Stimulated activated CD4-positive, alpha-beta T cell treated with anti-CD3 and anti-CD28 coated beads, Interleukin-2, amount 100 ng/mL, for 24 hours (primary cell): ENCODE measurements around the gene ZNF333.
"Not testable (repeated sequence)": the region's sequence is repeated elsewhere in the genome, so short reads cannot be mapped to it uniquely, and the experiment has no call there.

Experiments used
- DNase-seq, 2 donors: peaks; one replicate each; pipeline ENCODE4 v3.0.0-alpha.2; 2020

ZNF333 gene

DNA sequence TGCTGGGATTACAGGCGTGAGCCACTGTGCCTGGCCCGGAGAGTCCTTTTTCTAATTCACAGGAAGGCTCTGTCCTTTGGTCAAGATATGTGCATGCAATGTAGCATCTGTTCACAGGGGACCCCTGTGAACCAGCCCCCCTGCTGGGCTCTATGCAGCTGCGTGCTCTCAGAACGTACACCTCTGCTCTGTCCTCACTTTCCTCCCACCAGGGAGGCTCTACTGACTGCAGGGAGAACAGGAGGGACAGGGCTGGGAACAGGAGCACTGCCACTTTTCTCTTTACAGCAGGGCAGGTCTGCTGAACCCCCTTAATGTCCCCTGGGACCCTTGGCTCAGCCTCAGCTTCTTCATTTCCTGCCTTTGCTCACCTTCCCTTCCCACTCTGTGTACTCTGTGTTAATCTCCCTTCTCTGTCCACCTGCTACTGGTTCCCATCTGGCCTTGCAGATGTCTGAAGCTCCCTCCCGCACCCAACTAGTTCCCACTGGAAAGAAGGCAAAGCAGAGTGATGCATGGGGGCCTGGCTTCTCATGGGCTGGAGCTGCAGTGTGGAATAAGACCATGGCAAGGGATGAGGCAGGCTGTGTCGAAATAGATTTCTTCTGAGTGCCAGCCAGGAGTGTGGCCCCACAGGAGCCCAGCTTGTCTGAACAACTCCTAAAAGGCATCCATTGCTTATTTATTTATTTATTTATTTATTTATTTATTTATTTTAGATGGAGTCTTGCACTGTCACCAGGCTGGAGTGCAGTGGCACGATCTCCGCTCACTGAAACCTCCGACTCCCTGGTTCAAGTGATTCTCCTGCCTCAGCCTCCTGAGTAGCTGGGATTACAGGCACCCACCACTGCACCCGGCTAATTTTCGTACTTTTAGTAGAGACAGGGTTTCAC is 81.3 kb downstream of the ZNF333 start:
- DNase-seq, result no peak

DNA sequence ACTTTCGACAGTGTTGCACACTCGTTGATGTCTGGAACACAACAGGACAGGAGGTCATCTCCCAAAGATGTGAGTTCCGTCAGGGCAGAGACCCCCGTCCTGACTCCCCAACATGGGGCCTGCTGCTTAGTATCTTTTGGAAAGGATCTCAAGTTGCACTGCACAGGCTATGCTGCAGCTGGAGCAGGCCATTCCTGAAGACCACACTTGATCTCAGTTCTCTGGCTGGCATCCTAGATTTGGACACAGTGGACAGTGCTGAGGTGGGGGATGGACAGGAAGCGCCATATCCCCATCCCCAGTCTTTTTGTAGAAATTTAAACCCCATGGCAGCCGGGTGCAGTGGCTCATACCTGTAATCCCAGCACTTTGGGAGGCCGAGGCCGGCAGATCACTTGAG is 82.6 kb downstream of the ZNF333 start:
- DNase-seq, result no peak

DNA sequence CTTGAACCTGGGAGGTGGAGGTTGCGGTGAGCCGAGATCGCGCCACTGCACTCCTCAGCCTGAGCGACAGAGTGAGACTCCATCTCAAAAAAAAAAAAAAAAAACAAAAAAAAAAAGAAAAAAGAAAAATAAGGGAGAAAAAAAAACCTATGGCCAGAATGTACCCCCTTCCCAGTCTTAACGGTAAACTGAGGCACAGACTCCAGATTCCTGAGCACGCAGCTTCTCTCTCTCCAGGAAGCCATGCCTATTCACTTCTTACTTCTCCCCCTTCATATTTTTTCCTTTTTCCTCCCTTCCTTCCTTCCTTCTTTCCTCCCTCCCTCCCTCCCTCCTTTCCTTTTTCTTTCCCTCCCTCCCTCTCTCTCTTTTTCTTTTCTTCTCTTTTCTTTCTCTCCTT is 83.1 kb downstream of the ZNF333 start:
- no peak for DNase-seq

DNA sequence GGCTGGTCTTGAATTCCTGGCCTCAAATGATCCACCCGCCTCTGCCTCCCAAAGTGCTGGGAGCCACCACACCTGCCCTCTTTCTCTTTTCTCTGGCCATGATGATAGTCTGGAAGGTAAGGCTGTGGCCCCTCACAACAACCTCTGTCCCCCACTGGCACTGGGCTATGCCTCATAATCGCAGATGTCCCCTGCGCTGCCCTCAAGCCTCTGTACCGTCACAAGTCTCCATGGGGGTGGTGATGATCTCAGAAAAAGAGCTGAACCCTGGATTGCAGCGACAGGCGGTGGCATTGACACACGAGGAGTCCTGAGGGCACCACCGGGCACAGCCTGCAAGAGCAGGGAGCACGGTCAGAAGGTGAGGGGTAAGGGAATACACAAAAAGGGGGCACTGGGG is 83.9 kb downstream of the ZNF333 start:
- not testable (repeated sequence) for DNase-seq

DNA sequence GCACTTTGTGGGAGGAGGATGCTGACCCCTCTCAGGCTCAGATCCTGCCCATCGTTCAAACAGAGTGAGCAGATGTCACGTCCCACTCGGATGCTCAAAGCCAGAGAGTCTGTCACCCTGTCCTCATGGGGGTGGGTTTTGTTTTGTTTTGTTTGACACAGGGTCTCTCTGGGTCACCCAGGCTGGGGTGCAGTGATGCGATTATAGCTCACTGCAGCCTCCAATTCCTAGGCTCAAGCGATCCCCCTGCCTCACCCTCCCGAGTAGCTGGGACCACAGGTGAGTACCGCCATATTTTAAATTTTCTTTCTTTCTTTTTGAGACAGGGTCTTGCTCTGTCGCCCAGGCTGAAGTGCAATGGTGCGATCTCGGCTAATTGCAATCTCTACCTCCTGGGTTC is 84.5 kb downstream of the ZNF333 start:
- no peak for DNase-seq

DNA sequence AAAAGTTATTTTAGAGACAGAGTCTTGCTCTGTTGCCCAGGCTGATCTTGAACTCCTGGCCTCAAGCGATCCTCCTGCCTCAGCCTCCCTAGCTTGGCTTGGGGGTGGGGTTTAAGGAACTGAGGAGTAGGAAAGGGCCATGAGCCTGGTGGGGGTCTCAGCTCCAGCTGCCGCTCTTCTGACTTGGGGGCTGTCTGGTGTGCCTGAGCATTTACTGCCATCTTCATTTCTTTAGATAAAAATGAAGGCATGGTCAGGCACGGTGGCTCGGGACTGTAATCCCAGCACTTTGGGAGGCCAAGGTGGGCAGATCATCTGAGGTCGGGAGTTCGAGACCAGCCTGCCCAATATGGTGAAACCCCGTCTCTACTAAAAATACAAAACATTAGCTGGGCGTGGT is 85.5 kb downstream of the ZNF333 start:
- DNase-seq, result not testable (repeated sequence)

DNA sequence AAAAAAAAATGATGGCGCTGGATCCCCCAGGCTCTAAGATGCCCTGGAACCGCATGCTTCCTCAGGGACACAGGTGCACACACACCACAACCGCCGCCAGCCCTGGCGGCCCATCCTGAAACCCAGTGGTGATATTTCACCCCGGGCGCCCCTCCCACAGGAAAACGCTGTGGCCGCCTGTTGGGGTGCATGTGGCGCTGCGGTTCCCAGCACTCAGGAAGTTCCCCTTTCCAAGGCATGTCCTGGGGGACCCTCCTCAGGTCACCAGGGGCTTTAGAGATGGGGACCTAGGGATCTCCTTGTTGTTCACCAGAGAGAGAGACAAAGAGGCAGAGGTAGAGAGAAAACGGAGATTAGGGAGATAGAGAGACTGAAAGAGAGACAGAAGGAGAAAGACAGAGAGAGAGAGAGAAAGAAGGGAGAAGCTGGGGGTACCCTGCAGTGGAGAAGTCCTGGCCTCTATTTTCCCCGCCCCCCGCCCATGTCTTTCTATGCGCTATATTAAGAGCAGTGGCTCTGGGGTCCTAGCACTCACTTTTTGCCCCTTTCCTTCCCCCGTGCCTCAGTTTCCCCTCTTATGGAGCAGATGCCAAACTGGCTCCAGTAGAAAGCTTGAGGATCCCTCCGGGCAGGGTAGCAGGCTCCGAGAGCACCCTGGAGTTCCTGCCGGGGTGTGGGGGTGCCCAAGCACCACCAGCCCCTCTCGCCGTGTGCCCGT is 86.2 kb downstream of the ZNF333 start:
- no peak for DNase-seq

DNA sequence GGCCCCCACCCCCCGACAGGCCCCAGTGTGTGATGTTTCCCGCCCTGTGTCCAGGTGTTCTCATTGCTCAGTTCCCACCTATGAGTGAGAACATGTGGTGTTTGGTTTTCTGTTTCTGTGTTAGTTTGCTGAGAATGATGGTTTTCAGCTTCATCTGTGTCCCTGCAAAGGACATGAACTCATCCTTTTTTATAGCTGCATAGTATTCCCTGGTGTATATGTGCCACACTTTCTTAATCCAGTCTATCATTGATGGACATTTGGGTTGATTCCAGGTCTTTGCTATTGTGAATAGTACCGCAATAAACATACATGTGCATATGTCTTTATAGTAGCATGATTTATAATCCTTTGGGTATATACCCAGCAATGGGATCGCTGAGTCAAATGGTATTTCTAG is 87.8 kb downstream of the ZNF333 start:
- not testable (repeated sequence) for DNase-seq

DNA sequence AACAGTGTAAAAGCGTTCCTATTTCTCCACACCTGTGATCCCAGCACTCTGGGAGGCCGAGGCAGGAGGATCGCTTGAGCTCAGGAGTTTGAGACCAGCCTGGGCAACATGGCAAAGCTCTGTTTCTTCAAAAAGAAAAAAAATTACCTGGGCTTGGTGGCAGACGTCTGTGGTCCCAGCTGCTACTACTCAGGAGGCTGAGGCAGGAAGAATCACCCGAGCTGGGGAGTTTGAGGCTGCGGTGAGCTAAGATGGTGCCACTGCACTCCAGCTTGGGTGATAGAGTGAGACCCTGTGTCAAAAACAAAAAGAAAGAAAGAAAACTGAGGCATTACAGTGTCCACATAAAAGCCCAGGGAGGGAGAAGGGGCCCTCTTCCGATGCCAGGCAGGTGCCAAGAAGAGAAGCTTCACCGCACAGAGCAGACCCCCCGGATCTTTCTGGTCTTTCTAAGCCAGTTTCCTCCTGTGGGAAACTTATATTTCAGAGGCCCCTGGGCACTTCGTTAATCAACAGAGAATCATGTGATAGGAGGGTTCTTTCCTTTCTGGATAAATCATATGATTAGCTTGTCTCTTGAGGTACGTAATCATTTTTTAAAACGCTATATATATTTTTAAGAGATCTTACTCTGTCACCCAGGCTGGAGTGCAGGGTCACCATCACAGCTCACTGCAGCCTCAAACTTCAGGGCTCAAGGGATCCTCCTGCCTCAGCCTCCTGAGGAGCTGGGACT is 88.4 kb downstream of the ZNF333 start, which contains the start of gene ADGRE2:
ADGRE2 (minus strand) TSS at position 451 of the 736 bp plus-strand sequence. CDS start 1,804 bp downstream, outside the sequence.
- DNase-seq, result not testable (repeated sequence)

DNA sequence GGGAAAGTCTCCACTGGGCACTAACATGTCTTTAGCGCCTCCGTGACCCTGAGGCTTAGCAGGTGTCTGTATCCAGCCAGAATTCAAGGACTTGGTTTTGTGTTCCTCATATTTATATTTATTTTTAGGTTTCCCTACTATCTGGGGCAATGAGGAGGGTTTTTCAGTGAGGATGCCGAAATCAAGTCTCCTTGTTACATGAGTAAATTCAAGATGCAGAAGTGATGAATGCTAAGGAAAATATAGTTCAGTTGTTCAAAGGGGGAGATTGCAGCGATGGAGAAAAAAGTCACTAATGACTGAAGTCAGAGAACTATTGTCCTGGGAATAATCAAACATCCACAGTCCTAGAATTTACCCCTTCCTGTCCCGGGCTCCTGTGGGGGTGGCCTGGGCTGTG is 89.3 kb downstream of the ZNF333 start:
- DNase-seq, result no peak

DNA sequence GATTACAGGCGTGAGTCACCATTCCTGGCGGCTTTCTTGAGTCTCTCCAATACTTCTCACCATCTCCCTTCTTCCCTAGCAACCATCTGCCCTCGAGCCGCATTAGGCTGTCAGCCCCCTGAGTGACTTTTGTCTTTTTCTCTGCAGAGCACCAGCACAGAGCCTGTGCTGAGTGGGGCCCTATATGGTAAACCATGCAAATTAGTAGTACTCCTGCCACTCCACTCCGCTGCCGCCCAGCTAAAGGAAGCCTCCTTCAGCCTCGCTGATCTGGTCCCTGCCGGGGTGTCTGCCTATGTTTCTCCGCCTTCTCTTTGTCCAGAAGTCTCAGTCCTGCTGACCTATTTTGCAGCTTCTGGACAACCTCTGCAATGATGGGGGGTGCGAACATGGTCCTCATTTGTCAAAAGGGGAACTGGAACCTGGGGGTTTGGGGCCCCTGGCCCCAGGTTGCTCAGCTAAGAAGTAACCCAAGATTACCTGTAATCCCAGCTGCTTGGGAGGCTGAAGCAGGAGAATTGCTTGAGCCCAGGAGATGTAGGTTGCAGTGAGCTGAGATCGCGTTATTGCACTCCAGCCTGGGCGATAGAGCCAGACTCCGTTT is 90.9 kb downstream of the ZNF333 start:
- not testable (repeated sequence) for DNase-seq

DNA sequence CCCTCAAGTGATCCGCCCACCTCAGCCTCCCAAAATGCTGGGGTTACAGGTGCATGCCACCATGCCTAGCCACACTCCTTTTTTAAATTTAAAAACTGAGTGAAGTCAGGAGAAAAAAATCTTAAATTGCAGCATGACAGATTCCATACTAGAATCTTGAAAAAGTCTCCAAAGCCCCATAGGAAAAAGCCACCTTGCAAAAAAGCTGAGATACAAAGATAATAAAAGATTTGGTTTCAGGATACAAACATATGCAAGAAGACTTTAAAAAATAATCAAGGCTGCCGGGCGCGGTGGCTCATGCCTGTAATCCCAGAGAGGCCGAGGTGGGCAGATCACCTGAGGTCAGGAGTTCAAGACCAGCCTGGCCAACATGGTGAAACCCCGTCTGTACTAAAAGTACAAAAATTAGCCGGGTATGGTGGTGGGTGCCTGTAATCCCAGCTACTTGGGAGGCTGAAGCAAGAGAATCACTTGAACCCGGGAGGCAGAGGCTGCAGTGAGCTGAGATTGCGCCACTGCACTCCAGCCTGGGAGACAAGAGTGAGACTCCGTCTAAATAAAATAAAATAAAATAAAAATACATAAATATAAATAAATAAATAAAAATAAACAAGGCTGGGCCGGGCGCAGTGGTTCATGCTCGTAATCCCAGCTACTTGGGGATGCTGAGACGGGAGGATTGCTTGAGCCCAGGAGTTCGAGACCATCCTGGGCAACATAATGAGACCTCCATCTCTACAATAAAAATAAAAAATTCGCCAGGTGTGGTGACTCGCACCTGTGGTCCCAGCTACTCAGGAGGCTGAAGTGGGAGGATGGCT is 92.1 kb downstream of the ZNF333 start:
- not testable (repeated sequence) for DNase-seq

DNA sequence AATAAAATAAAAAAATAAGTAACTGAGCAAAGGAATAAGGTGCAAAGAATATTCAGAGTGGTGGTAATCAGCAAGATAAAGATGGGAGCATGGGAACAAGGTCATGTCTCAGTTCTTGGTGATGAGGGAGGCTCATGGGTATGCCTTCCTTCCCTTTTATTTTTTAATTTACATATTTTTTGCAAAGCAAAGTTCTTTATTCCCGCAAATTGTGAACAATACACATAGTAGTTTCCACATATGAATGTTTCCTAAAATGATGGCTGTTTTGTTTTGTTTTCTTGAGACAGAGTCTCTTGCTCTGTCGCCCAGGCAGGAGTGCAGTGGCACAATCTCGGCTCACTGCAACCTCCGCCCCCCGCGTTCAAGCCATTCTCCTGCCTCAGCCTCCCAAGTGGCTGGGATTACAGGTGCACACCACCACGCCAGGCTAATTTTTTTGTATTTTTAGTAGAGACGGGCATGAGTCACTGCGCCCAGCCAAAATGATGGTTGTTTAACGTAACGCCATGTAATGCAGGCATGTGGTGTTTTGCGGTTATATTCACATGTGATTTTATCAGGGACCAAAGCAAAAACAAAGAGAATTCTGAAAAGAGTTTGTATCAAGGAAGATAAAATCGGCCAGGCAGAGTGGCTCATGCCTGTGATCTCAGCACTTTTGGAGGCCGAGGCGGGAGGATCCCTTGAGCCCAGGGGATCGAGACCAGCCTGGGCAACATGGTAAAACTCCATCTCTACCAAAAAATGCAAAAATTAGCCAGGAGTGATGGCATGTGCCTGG is 93.0 kb downstream of the ZNF333 start:
- no peak for DNase-seq
